GM12865 (cell line): ENCODE results near the gene CD180.

Source experiments
- DNase-seq: peaks from one replicate; pipeline ENCODE4 v3.0.0; 2010; ENCODE audit warnings: low read depth
- H3K4me3 ChIP-seq: 2 replicates; pipeline ENCODE4 v1.5.1; 2011; ENCODE audit warnings: mild to moderate bottlenecking, low read depth, low read length, control low read depth
- CTCF ChIP-seq: IDR thresholded peaks from 2 replicates; pipeline ENCODE4 v1.5.1; 2011; ENCODE audit warnings: low read length, control low read depth, low read depth, inconsistent platforms; ENCODE audit not compliant: insufficient read depth; ENCODE audit errors: missing control alignments

Gene CD180

DNA sequence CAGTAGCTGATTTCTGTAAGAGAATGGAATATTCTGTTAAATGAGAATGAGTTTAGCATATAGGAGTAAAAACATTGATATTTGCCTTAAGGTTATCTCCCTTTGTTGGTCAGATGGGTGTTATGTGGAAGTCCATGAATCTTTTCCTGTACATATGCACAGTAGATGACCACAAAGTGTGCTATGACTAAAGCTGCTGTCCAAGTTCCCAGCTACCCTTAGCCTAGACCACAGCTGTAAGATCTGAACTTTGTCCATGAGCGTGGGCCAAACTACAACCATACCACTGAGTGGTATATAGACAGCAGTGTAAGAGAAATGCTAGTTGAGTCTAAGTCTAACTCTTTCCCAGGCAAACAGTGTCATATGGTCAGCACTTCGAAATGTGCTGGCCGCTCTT, 48.8 kb downstream of the CD180 start:
- TF ChIP-seq CTCF: no peak
- no peak overlapping the region for H3K4me3 ChIP-seq
- no peak for DNase-seq

- no peak for TF ChIP-seq CTCF
- H3K4me3 ChIP-seq: no peak overlapping the region
- no peak for DNase-seq
Measured at GRCh38 chr5:67146981-67147380, 49.6 kb downstream of the CD180 start.

GRCh38 chr5:67146574-67146973, 50.0 kb downstream of the CD180 start:
- DNase-seq: no peak
- H3K4me3 ChIP-seq: no peak overlapping the region
- no peak for TF ChIP-seq CTCF

DNA sequence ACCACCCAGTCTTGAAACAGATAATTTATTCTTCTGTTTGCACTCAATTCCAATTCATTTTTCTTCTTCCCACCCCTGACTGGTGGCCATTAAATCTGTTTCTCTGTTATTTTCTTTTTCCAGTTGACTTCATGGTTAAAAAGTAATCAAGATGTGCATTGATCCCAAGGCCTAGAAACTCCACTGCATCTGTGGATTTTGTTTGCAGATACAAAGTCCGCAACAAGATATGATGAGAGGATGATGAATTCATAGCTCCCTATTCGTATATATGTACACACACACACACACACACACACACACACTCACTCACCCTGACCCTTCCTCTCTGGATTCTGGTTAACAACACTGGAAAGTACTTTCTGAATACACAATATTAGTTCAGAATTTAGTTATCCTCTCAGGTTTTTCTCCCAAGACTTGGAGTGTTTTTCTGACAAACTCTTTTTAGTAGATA, 52.4 kb downstream of the CD180 start:
- H3K4me3 ChIP-seq: no peak overlapping the region
- DNase-seq: no peak
- TF ChIP-seq CTCF: no peak

- TF ChIP-seq CTCF: no peak
- no peak overlapping the region for H3K4me3 ChIP-seq
- no peak for DNase-seq
Measured at GRCh38 chr5:67143549-67143948, 53.0 kb downstream of the CD180 start.

DNA sequence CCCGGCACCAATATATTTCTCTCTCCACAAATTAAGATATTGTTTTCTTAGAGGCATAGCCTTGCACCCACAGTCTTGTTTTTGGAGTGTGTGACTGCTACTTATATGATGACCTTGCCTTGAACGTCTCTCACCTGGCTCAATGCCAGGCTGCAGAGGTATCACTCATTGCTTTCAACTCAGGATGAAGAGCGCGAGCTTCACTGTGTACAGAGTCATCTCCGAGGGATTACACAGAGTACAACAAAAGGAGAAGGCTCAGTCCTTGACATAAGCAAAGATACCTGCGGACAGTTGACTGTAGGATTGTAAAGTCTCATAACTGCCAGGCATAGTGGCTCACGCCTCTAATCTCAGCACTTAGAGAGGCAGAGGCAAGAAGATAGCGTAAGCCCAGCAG, 53.8 kb downstream of the CD180 start:
- H3K4me3 ChIP-seq: no peak overlapping the region
- no peak for TF ChIP-seq CTCF
- no peak for DNase-seq

DNA sequence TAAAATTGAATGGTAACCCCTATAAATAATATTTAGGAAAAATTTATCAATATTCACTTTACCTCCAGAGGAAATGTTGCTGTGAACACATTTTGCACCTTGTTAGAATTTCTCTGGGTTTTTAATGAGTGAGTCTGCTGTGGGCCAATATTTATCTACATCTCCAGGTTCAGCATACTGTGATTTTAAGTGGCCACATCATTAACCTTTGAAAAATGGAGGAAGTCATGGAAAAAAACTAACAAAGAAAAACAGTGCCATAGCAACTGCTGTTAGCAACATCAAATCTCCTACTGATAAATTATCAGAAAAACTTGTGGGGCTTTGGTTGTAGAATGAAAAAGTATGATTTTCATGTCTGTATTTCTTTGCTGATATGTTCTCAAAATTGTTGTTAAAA, 55.0 kb downstream of the CD180 start:
- TF ChIP-seq CTCF: no peak
- H3K4me3 ChIP-seq: no peak overlapping the region
- DNase-seq: no peak
